ENCODE results near the gene RAB39B.

GRCh38 chrX:155279873-155280272 lies 15.6 kb upstream of the RAB39B start:
- TF ChIP-seq CTCF (IDR thresholded peaks at IDR 0.05) (no peak), USF2 (CRISPR knock-in tag; IDR thresholded peaks at IDR 0.05) (no peak), ATF3 (CRISPR knock-in tag; conservative IDR thresholded peaks at IDR 0.05) (no peak), OVOL2 (CRISPR knock-in tag; IDR thresholded peaks at IDR 0.05; ENCODE audit: borderline replicate concordance) (no peak), NR2C2 (CRISPR knock-in tag; IDR thresholded peaks at IDR 0.05) (no peak), PRDM15 (CRISPR knock-in tag; IDR thresholded peaks at IDR 0.05) (no peak), ZNF396 (CRISPR knock-in tag; IDR thresholded peaks at IDR 0.05; ENCODE audit: borderline replicate concordance) (no peak), TEAD1 (CRISPR knock-in tag; IDR thresholded peaks at IDR 0.05) (no peak), CREB1 (CRISPR knock-in tag; IDR thresholded peaks at IDR 0.05) (no peak), FOXK1 (CRISPR knock-in tag; IDR thresholded peaks at IDR 0.05) (no peak), ZNF232 (CRISPR knock-in tag; IDR thresholded peaks at IDR 0.05) (no peak), FOXJ3 (CRISPR knock-in tag; IDR thresholded peaks at IDR 0.05; ENCODE audit: borderline replicate concordance) (no peak), SP1 (CRISPR knock-in tag; conservative IDR thresholded peaks at IDR 0.05) (no peak)

All from WTC11 (cell line).